ENCODE measurements around the gene ZWILCH.

GRCh38 chr15:66486887-66487286, 18.2 kb upstream of the ZWILCH start:
- TF ChIP-seq POLR2A (IDR thresholded peaks at IDR 0.05; ENCODE audit: low read depth, low read length) = no peak
- TF ChIP-seq POLR2AphosphoS5 (IDR thresholded peaks at IDR 0.05; ENCODE audit: low read depth, low read length) = no peak
- TF ChIP-seq TAF1 (IDR thresholded peaks at IDR 0.05; ENCODE audit: borderline replicate concordance, low read depth, low read length) = no peak

Measured in GM12892 (cell line).